Ascending aorta (tissue), 2 donors: Measurements from ENCODE around the gene UBE2O. TPM values are rescaled to one million over a fixed set of nuclear protein-coding genes. Genes with fewer than 3 reads are reported as not detected.

Experiments
- DNase-seq, 2 donors: peaks; one replicate each; pipeline ENCODE4 v3.0.0-alpha.2; 2019; ENCODE audit warnings: low spot score in 2 of 2
- H3K27ac ChIP-seq, 2 donors: fragments of 200-600 bp; sonication (generic); one replicate each; pipeline ENCODE4 v1.5.1; 2016 to 2017; ENCODE audit warnings: mild to moderate bottlenecking in 1 of 2
- H3K27me3 ChIP-seq: fragments of 200-600 bp; sonication (generic); one replicate; pipeline ENCODE4 v1.5.1; 2017
- H3K36me3 ChIP-seq, 2 donors: fragments of 200-600 bp; sonication (generic); one replicate each; pipeline ENCODE4 v1.5.1; 2016
- H3K4me1 ChIP-seq, 2 donors: fragments of 200-600 bp; sonication (generic); one replicate each; pipeline ENCODE4 v1.5.1; 2016 to 2017; ENCODE audit warnings: mild to moderate bottlenecking in 1 of 2
- H3K4me3 ChIP-seq, 2 donors: fragments of 200-600 bp; sonication (generic); one replicate each; pipeline ENCODE4 v1.5.1; 2016 to 2017; ENCODE audit warnings: mild to moderate bottlenecking in 1 of 2
- H3K9me3 ChIP-seq, 2 donors: fragments of 200-600 bp; sonication (generic); one replicate each; pipeline ENCODE4 v1.5.1; 2016
- intact Hi-C: fragments of 100-400 bp; cut with DNase I; formaldehyde crosslinking; loops from one replicate; pipeline ENCODE4 v1.15.1; 2023
- total RNA-seq: library from RNA; depleted of rRNA; stranded (reverse); fragments of >200 nt; gene quantifications from one replicate; pipeline ENCODE4 v1.1.0, GENCODE V29; 2016
- TF ChIP-seq, protein P1 (sequence below), 3 experiments: fragments of 200-600 bp in 2 of 3; fragments of 450-650 bp in 1 of 3; sonication (generic) in 2 of 3; IDR thresholded peaks; one replicate each; pipeline ENCODE4 v1.5.1; 2016 to 2019; ENCODE audit warnings: antibody characterized with exemption in 3 of 3, mild to moderate bottlenecking in 1 of 3, moderate library complexity in 1 of 3

The UBE2O gene
- total RNA-seq, 1 donor from 2014 or later = 19.6 TPM

DNA sequence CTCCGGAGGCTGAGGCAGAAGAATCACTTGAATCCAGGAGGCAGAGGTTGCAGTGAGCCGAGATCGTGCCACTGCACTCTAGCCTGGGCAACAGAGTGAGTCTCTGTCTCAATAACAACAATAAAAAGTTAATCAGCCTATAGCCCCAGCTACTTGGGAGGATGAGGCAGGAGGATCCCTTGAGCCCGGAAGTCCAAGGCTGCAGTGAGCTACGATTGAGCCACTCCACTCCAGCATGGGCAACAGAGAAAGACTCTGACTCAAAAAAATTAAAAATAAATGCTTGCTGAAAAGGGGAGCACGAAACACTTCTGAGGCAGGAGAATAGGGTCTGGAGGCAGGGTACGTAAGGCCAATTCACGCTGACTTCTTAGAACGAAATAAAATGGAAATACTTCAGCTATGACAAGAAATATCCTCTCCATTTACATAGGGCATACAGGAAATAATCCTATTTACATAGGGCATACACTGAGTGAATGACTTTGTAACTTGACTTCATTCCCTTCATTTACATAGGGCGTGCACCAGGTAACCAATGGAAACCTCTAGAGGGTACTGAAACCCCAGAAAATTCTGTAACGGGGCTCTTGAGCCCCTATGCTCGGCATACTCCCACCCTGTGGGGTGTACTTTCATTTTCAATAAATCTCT is 96.0 kb downstream of the UBE2O start:
- Histone ChIP-seq H3K4me1 (peaks cover 0 to 10% of the 10 kb centered on the region in 2 donors), H3K36me3 (no peaks in the 10 kb centered on the region), H3K27me3 (no peaks in the 10 kb centered on the region), H3K9me3 (no peaks in the 10 kb centered on the region), H3K27ac (no peak overlapping the region), H3K4me3 (no peak overlapping the region)
- intact Hi-C loops = no loop called here
- DNase-seq = no peak
- TF ChIP-seq, protein P1, sequence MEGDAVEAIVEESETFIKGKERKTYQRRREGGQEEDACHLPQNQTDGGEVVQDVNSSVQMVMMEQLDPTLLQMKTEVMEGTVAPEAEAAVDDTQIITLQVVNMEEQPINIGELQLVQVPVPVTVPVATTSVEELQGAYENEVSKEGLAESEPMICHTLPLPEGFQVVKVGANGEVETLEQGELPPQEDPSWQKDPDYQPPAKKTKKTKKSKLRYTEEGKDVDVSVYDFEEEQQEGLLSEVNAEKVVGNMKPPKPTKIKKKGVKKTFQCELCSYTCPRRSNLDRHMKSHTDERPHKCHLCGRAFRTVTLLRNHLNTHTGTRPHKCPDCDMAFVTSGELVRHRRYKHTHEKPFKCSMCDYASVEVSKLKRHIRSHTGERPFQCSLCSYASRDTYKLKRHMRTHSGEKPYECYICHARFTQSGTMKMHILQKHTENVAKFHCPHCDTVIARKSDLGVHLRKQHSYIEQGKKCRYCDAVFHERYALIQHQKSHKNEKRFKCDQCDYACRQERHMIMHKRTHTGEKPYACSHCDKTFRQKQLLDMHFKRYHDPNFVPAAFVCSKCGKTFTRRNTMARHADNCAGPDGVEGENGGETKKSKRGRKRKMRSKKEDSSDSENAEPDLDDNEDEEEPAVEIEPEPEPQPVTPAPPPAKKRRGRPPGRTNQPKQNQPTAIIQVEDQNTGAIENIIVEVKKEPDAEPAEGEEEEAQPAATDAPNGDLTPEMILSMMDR (IDR thresholded peaks at IDR 0.05) = no peak

DNA sequence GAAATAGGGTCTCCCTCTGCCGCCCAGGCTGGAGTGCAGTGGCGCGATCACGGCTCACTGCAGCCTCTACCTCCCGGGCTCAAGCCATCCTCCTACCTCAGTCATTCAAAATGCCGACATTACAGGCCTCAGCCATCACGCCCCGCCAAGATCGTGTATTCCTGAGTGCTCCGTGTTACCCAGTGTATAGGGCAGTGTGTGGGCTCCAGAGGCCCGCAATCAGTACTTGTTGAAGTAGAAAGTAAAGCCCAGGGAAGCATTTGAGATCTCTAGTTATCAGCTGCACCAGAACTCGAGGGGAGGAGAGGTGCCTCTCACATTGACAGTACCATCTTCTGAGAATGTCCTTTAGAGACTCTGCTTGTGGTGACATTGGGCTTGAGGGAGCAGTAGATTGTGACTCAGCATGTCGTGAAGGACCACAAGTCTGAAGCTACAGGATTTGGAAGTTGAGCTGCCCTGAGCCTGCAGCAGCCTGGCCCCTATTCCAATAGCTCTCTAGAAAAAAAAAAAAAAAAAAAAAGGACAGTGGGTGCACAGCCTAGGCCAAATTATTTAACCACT is 98.1 kb downstream of the UBE2O start:
- H3K4me3 ChIP-seq = peak overlapping the region in 1 of 2 donors; percentile 97
- H3K4me1 ChIP-seq = peaks cover 0 to 16% of the 10 kb centered on the region in 2 donors
- no peaks in the 10 kb centered on the region for H3K9me3 ChIP-seq
- H3K27ac ChIP-seq = no peak overlapping the region
- no peaks in the 10 kb centered on the region for H3K27me3 ChIP-seq
- TF ChIP-seq, protein P1 (IDR thresholded peaks at IDR 0.05) = no peak
- DNase-seq = no peak
- intact Hi-C loops = loop anchor here (1.0 to 5.0 kb wide), 4 partner anchors 15 to 378 kb away; partner anchors contain the start of genes ACOX1 and TEN1
- H3K36me3 ChIP-seq = no peaks in the 10 kb centered on the region

DNA sequence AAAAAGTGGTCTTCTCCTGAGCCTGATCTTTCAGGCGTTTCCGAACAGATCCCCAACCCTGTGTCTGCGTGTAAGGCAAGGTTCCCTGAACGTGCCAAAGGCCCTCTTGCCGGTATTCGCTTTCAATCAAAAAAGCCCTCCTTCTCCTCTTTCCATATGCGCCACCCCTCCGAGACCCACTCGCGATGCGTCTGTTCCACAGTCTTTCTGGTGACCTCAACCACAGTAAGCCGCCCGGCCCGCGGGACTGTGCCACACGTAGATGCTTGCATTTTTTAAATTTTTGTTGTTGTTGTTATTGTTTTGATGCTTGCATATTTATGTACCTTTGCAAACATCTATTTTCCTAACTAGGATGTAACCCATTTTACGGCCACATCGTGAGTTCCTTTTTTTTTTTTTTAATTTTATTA is 98.6 kb downstream of the UBE2O start:
- TF ChIP-seq, protein P1 (IDR thresholded peaks at IDR 0.05) = no peak
- Histone ChIP-seq H3K27ac (peak overlapping the region in 1 of 2 donors; percentile 88), H3K27me3 (no peaks in the 10 kb centered on the region), H3K36me3 (no peaks in the 10 kb centered on the region), H3K9me3 (no peaks in the 10 kb centered on the region), H3K4me3 (peak overlapping the region; percentile 97), H3K4me1 (peaks cover 0 to 16% of the 10 kb centered on the region in 2 donors)
- intact Hi-C loops = loop anchor here (1.0 to 5.0 kb wide), 4 partner anchors 16 to 377 kb away; partner anchors contain the start of genes ACOX1 and TEN1
- DNase-seq = no peak

DNA sequence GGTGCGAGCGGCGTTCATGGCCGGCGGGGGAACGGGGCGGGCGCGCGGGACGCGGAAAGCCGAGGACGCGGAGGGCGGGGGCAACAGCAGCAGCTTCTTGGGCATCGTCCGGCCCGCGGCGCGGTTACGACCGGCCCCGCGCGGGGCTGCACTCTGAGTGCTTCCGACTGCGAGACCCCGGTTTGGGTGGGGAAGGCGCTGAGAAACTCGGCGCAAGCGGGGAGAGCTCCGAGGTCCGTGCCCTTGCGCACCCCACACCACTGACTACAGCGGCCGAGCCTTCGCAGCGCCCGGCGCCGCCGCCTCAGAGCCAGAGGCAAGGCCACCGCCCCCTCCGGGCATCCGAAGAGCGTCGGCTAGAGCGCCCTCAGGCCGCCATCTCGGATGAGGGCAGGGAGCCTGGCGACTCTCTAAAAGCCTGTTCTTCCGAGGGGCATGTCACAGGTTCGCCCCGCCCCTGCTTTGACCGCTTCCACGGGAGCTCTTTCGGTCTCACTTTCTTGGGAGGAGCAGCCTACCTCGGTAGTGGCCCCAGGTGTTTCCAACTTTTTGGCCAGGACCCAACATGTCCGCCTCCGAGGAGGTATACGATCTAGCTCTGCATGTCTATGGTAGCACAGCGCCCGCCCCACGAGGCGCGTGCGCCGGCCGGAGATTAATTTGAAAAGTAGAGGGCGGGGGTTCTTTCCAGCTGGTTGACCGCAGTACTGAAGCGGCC is 99.2 kb downstream of the UBE2O start, which contains the start of gene PRPSAP1:
Gene PRPSAP1 (minus strand): TSS at position 318 of the 718 bp plus-strand sequence. CDS start 213 bp downstream, at position 105.
- peaks cover 0 to 16% of the 10 kb centered on the region in 2 donors for H3K4me1 ChIP-seq
- H3K27me3 ChIP-seq = no peaks in the 10 kb centered on the region
- H3K9me3 ChIP-seq = no peaks in the 10 kb centered on the region
- TF ChIP-seq, protein P1 (IDR thresholded peaks at IDR 0.05) = peak; percentile 43 to 73 (median 69)
- intact Hi-C loops = loop anchor here (1.0 to 5.0 kb wide), 6 partner anchors 17 to 376 kb away; partner anchors contain the start of genes ACOX1 and TEN1
- peak within 1 kb of the TSS; percentile 97 for H3K4me3 ChIP-seq
- peak within 1 kb of the TSS; percentile 83 to 88 for H3K27ac ChIP-seq
- H3K36me3 ChIP-seq = no peaks in the 10 kb centered on the region
- DNase-seq = peak; percentile 41 to 90

DNA sequence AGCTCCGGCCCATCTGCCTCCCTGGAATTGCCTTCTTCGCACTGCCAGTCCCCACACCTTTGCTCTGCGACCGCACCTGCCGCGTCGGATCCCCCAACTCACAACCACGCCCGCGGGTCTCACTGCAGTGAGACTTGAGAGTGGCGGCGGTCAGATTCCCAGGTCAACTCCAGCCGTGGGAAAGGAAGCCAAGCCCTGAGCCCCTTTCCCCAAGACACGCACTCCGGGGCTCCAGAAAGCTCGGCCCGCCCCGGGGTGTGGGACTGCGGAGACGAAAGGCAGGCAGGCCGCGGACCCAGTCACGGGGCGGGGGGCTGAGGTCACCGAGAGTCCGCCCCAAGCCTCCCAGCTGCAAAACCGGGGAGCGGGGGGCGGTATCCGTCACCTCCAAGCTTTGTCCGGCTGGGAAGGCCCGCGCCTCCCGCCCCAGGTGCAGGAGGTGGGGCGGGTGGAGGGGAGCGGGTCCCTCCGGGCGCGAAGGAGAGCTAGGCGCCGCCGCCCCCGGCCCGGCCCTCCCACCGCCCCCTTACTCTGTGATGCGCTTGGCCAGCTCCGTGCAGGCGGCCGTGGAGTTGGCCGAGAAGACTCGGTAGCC is 99.9 kb downstream of the UBE2O start:
- no peak for DNase-seq

More for the DNA sequence above, 99.9 kb downstream of the UBE2O start:
- peaks cover 0 to 16% of the 10 kb centered on the region in 2 donors for H3K4me1 ChIP-seq
- intact Hi-C loops = loop anchor here (1.0 to 5.0 kb wide), 4 partner anchors 32 to 376 kb away; partner anchors contain the start of genes ACOX1 and TEN1
- H3K36me3 ChIP-seq = peaks cover 0 to 2% of the 10 kb centered on the region in 2 donors
- no peaks in the 10 kb centered on the region for H3K9me3 ChIP-seq
- H3K27me3 ChIP-seq = no peaks in the 10 kb centered on the region
- peak overlapping the region; percentile 83 to 88 for H3K27ac ChIP-seq
- H3K4me3 ChIP-seq = peak overlapping the region; percentile 97
- TF ChIP-seq, protein P1 (IDR thresholded peaks at IDR 0.05) = no peak
